Stimulated activated CD4-positive, alpha-beta T cell treated with anti-CD3 and anti-CD28 coated beads, TNF-alpha, amount 100 ng/mL, for 48 hours (primary cell): ENCODE measurements around the gene HADHA.
"Not testable (repeated sequence)": the region's sequence is repeated elsewhere in the genome, so short reads cannot be mapped to it uniquely, and the experiment has no call there.

ENCODE experiments used
- DNase-seq, 3 donors: peaks; one replicate each; pipeline ENCODE4 v3.0.0-alpha.2; 2020; ENCODE audit warnings: low read depth in 3 of 3

HADHA gene

DNA sequence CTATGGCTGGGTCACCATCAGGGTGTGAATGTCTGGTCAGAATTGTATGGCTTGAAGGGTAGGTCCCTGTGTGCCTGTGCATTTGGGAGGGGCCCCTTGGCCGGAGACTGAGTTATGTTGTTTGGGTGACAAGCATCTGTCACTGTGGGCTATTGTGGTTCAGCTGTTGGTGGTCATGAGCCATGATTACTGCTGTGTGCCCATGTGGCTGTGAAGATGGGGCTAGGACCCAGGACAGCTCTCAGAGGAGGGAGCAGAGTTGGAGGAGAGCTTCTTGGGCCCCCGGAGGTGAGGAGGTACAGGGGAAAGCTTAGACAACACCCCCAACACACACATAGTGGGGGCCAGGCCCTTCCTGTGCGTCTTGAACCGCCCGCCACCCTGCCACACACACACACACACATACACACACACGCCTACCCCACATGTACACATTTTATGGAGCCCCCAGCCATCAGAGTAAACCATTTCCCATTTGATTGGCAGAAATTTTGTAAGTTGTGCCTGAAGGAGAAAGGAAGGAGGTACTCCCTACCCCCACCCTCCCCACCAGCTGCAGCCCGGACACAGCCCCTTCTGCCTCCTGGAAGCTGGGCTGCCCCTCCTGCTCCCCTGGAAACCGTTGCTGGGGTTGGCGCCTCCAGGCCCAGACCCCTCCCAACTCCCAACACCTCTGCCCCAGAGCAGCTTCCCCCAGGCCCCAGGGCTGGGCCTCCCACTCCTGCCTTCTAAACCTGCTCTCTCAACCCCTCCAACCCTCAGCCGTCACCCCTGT, 69.6 kb downstream of the HADHA start:
- no peak for DNase-seq

DNA sequence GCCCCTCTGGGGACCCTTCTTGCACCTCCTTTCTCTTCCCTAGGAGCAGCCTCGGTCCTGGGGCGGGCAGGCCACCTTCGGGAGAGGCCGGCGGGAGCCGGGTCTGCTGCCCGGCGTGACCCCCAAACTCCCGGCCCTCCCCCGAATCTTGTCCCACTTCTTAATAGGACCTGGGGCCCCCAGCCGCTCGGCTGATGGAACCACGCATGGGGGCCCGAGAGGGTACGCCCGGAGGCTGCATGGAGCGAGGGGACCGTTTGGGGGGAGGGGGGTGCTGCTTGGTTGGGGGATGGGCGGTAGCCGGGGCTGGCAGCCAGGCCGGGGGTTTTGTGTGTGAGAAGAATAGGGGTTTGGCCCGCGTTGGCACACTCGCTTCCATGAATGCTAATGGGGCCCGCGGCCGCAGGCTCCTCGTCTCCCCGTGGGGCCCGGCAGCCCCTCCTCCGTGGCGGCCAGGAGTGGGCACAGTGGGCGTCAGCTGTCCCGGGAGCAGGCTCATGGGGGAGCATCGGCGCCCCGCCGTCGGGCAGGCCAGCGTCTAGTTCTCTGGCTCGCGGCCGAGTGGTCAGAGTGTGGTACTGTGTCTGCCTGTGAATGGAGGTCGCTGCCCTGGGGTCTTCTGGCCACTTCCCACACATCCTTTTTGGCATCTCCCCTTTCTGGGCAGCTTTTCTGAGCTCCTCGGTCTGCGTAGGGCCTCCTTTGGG, 70.5 kb downstream of the HADHA start:
- no peak for DNase-seq

DNA sequence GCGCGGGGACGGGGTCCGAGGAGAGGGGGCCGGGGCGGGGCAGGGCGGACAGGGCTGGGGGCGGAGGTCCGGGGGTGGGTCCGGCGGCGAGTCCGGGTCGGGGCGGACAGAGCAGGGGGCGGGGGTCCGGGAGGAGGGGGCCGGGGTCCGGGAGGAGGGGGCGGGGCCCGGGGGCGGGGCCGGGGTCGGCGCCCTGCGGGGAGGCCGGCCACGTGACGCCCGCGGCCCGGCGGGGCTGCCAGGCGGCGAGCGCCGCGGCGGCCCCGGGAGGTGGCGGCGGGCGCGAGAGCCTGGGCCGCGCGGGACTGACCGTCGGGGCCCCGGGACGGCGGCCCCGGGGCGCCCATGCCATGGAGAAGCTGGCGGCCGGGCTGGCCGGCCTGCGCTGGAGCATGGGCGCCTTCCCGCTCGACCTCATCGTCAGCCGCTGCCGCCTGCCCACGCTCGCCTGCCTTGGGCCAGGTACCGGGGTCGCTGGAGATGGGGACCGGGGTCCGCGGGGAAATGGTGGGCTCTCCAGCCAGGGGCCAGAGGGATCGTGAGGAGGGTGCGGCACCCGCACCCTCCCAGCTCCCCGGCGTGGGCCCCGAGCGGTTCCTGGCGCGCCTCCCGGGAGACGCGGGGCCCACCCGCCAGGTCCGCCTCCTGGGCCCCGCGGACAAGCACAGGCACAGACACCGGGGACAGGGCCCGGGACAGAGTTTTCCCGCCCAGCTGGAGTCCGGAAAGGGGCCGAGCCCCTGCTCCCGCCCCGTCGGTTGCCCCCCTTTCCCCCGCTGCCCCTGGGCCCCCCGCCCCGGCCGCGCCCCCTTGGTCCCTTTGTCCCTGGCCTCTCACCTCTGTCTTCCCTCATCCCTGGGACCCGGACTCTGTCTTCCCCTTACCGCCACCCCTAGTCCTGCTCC, 71.3 kb downstream of the HADHA start, which contains the start of gene GAREM2:
GAREM2 (plus strand) TSS at position 218 of the 905 bp plus-strand sequence; CDS start at position 351, 133 bp downstream.
- DNase-seq, result no peak

DNA sequence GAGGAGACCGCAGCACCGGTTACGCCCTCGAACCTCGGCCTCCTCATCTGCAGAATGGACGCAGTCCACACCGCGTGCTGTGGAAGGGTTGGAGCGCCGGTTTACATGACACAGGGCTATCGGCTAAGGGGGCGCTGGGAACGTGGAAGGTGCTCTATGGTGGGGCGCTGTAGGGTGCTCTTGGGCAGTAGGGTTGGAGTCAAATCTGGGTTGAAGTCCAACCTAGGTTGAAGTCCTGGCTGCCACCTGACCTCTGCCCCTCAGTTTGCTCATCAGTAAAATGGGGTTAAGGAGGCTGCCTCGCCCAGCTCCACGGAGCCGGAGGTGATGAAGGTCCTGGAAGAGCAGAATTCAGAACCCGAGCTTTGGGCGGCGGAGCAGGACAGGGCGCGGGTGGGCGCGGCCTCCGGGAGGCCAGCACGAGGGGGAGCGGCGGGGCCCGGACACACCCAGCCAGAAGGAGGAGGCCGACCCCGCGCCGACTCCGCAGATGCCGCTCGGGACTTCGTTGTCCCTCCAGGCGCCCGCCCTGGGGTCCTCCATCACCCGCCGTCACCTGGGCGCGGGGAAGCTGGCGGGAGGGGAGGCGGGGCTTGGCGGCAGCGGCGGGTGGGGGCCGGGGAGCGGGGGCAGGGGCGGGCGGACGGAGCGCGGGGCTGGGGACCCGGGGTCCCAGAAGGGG, 72.1 kb downstream of the HADHA start:
- no peak for DNase-seq

DNA sequence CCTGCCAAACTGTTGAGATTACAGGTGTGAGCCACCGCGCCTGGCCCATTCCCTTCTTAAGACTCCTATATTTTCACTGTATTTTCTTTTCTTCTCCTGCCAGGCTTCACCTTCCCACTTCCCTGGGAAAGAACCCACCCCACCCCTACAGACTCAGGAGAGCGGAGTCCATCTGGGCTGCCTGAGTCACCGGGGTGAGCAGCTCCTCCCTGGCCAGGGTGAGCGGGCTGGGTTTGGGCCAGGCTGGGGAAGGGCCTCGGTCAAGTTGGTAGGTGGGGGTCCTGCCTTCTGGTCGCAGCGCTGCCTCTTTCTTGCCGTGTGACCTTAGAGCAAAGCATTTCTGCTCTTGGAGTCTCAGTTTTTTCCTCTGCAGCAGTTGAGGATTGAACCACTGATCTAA, 73.6 kb downstream of the HADHA start:
- no peak for DNase-seq

DNA sequence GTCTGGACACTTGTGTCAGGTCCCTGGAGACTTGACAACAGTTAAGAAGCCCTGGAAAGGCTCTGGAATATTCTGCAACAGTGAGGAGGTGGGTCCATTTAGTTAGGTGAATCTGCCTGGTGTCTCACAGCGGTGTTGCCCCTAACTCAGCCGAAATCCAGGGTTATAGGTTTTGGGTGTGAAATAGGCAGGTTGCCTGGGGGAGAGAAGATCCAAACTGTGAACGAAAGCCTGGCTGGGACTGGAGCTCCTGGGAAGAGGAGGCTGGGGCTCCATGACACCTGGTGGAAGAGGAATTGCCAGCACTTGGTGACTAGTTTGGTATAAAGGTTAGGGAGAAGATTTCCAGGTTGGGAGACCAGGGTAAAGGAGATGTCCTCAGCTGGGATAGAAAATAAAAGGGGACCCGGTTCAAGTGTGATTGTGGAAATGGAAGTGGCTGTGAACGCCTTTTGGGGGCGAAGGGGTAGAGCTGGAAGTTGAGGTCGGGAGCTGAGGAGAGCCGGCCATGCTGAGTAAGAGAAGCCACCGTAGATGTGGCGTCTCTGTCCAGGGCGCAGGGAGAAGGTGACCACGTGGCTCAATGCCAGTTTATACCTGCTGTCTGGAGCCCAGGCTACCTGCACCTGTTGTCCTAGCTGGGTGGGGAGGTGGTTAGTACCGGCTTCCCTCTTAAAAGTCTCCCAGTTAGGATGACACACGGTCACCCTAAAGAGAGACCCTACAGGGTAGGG, 74.6 kb downstream of the HADHA start:
- DNase-seq, result no peak

DNA sequence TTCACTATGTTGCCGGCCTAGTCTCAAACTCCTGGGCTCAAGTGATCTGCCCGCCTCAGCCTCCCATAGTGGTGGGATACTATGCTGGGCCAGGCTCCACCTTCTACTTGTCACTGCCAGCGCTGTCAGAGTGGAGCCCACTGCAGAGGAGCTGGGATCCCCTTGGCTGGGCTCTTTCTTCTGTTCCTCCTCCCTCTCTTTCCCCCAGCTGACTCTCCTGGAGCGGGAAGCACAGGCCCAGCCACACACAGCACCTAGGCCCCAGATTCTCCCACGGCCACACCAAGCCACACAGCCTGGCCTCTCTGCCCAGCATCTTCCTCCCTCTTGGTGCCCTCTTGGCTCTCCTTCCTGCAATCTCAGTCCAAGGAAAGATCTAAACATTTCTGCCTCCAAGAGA, 75.2 kb downstream of the HADHA start:
- DNase-seq, result no peak

DNA sequence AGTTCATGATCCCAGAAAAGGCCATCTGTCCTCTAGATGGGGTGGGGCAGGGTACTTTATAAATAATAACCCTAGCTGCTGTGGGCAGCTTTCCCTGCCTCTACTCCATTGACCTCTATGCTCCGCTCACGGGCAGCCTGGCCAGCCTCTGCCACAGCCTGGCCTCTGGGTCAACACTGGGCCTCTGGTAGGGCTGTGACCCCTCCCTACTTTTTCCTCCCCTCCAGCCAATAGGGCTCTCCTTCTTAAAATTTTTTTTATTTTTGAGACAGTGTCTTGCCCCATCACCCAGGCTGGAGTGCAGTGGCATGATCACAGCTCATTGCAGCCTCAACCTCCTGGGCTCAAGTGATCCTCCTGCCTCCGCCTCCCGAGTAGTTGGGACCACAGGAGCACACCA, 75.6 kb downstream of the HADHA start:
- no peak for DNase-seq

DNA sequence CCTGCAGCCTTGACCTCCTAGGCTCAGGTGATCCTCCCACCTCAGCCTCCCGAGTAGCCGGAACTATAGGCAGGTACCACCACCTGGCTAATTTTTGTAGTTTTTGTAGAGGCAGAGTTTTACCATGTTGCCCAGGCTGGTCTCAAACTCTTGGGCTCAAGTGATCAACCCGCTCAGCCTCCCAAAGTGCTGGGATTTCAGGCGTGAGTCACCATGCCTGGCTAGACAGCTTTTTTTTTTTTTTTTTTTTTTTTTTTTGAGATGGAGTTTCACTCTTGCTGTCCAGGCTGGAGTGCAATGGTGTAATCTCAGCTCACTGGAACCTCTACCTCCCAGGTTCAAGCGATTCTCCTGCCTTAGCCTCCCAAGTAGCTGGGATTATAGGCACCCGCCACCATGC, 77.9 kb downstream of the HADHA start:
- DNase-seq, result not testable (repeated sequence)

DNA sequence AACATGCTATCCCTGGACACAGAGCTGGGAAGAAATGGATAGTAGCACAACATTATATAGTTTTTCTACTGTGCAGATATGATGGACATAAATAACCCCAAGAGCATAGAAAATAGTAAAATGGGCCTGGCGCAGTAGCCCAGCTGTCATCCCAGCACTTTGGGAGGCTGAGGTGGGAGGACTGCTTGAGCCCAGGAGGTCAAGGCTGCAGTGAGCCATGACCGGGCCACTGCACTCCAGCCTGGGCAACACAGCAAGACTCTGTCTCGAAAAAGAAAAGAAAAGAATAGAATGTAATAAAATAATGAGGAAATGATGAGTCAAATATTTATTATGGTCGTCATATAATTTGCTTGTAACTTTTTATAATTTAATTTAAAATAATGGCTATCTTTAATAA, 79.0 kb downstream of the HADHA start:
- no peak for DNase-seq

DNA sequence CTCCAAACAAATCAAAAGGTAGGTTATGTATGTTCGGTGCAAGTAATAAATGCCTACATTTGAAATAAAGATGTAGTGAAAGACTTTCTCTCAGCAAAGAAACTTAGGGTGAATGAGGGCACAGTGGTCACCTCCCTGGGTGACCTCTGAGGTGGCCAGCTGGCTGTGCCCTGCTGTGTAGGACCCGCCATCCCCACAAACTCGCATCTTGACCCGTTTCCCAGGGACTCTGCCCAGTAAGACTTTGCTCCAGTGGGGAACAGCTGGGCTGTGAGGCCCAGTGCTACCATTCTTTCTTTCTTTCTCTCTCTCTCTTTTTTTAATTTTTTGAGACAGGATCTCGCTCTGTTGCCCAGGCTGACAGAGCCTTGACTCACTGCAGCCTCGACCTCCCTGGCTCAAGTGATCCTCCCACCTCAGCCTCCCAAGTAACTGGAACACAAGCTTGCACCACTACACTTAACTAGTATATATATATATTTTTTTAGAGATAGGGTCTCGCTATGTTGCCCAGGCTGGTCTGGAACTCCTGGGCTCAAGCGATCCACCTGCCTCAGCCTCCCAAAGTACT, 79.7 kb downstream of the HADHA start:
- DNase-seq, result no peak

DNA sequence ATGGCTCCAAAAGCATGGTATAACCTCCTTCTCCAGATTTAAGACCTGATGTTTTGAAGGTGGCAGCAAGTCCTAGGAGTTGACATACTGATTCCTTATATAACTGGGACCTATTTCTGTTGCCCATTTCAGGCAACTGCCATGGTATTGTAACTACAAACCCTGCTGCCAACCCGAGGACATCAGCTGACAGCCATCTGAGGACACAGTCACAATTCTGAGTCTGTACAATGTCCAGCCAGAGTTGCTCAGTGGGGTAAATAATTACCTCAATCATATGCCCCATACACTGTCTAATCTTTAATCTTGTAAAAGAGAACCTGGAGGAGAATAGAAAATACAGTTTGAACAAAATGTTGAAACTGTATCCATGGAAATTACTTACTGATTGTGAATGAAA, 80.2 kb downstream of the HADHA start:
- no peak for DNase-seq

DNA sequence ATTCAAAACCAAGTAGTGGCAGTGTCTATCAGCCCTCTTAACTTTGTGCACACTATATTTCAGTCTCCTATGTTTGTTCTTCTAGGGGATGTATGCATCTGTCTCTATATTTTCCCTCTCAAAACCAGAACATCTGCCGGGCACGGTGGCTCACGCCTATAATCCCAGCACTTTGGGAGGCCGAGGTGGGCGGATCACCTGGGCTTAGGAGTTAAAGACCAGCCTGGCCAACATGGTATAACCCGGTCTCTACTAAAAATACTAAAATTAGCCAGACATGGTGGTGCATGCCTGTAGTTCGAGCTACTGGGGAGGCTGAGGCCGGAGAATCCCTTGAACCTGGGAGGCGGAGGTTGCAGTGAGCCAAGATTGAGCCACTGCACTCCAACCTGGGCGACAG, 81.5 kb downstream of the HADHA start:
- DNase-seq, result no peak

DNA sequence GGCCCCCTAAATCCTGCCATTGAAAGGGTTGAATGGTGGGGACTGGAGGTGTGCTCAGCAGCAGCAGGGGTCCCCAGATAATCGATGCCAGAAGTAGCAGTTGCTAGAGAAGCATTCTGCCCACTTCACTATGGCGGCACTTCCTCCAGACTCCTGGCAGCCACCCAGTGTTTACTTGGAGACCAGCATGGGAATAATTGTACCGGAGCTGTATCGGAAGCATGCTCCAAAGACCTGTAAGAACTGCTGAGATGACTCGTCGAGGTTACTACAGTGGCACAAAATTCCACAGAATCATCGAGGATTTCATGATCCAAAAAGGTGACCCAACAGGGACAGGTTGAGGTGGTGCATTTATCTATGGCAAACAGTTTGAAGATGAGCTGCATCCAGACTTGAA, 82.5 kb downstream of the HADHA start:
- DNase-seq, result no peak

DNA sequence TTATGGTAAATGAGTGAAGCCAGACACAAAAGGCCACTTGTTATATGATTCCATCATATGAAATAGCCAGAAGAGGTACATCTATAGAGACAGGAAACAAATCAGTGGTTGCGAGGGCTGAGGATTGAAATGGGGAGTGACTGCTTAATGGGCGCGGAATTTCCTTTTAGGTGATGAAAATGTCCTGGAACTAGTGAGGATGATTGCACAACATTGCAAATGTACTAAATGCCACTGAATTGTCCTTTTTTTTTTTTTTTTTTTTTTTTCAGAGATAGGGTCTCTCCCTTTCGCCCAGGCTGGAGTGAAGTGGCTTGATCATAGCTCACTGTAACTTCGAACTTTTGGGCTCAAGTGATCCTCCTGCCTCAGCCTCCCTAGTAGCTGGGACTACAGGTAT, 86.9 kb downstream of the HADHA start:
- no peak for DNase-seq

DNA sequence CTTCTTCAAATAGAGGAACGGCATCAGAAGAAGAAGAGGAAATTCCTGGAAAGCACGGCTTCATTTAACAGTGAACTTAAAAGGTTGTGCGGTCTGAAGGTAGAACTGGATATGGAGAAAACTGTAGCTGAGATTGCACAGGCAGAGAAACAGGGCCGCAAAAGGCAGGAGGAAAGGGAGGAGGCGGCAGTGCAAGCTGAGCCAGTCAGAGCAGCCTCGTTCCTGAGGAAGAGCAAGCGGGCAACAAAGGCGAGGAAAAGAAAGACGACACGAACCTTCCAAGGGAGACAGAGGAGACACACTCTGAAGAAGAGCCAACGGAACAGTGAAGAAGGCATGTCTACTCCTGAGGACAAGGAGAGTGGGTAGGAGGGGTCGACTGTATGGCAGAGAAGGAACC, 94.2 kb downstream of the HADHA start:
- DNase-seq, result no peak

DNA sequence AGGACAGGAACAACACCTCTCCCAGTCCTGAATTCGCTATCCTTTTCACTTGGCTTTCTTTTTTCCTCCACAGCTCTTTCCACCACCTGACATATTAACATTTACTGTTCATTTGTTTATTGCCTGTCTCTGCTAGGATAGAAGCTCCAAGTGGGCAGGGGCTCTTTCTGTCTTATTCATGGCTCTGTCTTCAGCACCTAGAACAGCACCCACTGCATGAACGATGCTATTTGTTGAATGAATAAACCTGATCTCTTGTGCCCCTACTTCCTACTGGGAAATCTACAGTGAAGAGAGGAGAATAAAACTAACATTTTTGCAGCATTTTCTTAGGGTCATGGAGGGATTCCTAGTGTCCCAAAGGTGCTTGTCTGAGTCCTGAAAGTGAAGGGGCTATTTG, 95.9 kb downstream of the HADHA start:
- DNase-seq, result no peak

DNA sequence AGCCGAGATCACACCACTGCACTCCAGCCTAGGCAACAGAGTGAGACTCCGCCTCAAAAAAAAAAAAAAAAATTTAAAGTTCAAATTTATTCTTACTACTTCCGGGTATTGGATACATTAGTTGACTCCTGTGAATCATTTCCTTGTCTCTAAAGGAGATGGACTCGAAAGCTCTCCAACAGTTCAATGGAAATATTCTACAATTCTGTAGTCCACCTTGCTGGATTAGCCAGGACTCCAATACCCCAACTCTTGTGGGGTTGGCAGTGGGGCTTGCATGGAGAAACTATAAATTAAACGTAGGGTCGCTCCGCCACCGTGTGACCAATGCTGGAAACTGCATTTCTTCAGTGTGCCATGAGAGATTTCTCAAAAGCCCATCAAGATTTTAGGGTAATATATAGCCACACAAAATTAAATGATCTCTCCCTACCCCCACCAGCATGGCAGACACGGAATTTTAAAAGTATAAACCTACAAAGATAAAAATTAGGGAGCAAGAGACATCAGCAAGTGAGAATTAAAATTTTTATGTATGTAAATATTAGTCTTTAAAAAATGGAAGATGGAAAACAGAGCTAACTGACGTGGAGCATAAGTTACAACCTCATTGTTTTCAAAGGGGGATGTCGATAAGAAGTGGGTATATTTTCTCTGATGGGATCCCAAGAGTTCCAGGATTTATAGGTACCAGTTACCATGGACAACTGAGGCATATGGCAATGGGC, 99.3 kb downstream of the HADHA start:
- DNase-seq, result peak; percentile 24 to 53 (median 33)

DNA sequence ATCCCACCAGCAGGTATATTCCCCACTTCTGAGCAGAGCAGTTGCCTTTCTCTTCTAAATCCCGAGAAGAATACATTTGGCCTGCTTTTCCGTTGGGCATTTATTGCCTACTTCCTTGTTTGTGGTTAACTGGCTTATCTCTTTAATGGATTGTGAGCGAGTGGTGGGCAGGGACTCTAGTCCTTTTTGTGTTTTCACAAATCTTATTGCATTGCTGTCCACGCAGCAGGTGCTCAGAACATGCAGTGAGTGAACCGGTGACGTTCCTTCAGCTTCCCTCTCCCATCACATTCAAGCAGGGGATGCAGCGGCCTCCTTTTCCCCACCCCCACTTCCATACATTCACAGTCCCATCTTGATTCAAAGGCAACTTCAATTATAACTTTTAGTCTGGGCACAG, 100.4 kb downstream of the HADHA start:
- DNase-seq, result no peak

DNA sequence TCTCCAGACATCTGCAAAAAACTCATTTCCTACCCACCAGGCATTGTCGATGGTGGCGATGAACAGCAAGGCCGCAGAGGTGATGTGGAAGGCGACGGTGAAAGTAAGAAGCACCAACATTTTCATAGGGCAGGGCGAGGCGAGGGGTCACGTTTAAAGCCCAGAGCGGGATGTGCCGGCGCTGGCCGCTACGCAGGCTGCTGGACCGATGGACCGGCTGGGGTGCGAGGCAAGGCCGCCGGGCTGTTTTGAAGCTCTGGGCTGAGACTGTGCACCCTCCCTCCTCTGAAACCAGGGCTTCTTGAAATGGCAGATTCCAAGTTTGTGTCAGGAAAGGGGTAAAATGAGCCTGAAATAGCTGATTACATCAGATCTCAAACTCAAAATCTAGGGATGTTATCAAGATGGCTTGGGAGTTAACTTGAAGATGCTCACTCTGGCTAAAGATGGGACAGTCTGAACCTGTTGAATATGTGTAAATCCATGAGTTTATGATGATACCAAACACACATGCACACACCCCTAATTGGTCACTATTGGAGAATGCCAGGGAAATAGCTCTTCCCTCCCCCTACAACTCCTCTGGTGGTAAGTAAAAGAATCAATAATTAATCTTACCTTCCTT, 103.2 kb downstream of the HADHA start:
- DNase-seq, result no peak
